Esophagus muscularis mucosa (tissue), 4 donors: ENCODE measurements around the gene LTF. TPM values are rescaled to one million over a fixed set of nuclear protein-coding genes. Genes with fewer than 3 reads are reported as not detected.

Source experiments
- DNase-seq: peaks from one replicate; pipeline ENCODE4 v3.0.0-alpha.2; 2017; ENCODE audit errors: extremely low spot score
- H3K27ac ChIP-seq, 4 donors: fragments of 200-600 bp; sonication (generic); replicated peaks in 1 of 4; 1 replicate in 3 of 4; 2 replicates in 1 of 4; pipeline ENCODE4 v1.5.1; 2016 to 2019; ENCODE audit warnings: mild to moderate bottlenecking in 1 of 4
- H3K27me3 ChIP-seq, 4 donors: fragments of 200-600 bp; sonication (generic); one replicate each; pipeline versions ENCODE4 v1.5.1 to v1.6.0; 2016 to 2019
- H3K36me3 ChIP-seq, 4 donors: fragments of 200-600 bp; sonication (generic); one replicate each; pipeline ENCODE4 v1.5.1; 2016 to 2019
- H3K4me1 ChIP-seq, 4 donors: fragments of 200-600 bp; sonication (generic); one replicate each; pipeline ENCODE4 v1.5.1; 2016 to 2019
- H3K4me3 ChIP-seq, 4 donors: fragments of 200-600 bp; sonication (generic); 1 replicate in 2 of 4; 2 replicates in 2 of 4; pipeline ENCODE4 v1.5.1; 2016 to 2019; ENCODE audit warnings: mild to moderate bottlenecking in 4 of 4, moderate library complexity in 1 of 4
- H3K9me3 ChIP-seq, 4 donors: fragments of 200-600 bp; sonication (generic); 1 replicate in 3 of 4; 2 replicates in 1 of 4; pipeline ENCODE4 v1.5.1; 2016 to 2019
- EP300 ChIP-seq: sonication (generic); formaldehyde crosslinking; IDR thresholded peaks from one replicate; pipeline ENCODE4 v1.6.1; 2017; ENCODE audit warnings: antibody characterized with exemption
- POLR2A ChIP-seq: fragments of 450-650 bp; IDR thresholded peaks from one replicate; pipeline ENCODE4 v1.6.1; 2017; ENCODE audit warnings: antibody characterized with exemption, moderate library complexity, mild to moderate bottlenecking, low read depth
- POLR2AphosphoS5 ChIP-seq, 2 donors: sonication (generic); formaldehyde crosslinking; IDR thresholded peaks; one replicate each; pipeline ENCODE4 v1.6.1; 2017; ENCODE audit warnings: antibody characterized with exemption in 2 of 2
- WGBS: methylation state at CpG from one replicate; pipeline ENCODE4 v1.1.5; 2018; 5-methylcytosine and 5-hydroxymethylcytosine counted together
- intact Hi-C: fragments of 100-400 bp; cut with DNase I; formaldehyde crosslinking; loops from one replicate; pipeline ENCODE4 v1.15.1; 2023
- total RNA-seq, 4 donors: library from RNA; depleted of rRNA; stranded (reverse); fragments of >200 nt; gene quantifications; one replicate each; pipeline versions ENCODE4 v1.1.0 to v1.2.1, GENCODE V29; 2016
- TF ChIP-seq, protein P1 (sequence below), 3 experiments: fragments of 200-600 bp in 2 of 3; fragments of 450-650 bp in 1 of 3; sonication (generic) in 2 of 3; IDR thresholded peaks; one replicate each; pipeline ENCODE4 v1.5.1; 2017 to 2019; ENCODE audit warnings: antibody characterized with exemption in 3 of 3, mild to moderate bottlenecking in 2 of 3, moderate library complexity in 1 of 3

Gene LTF
- total RNA-seq, 4 donors from 2014 or later, result 0.45 to 1.7 (median 0.87) TPM

DNA sequence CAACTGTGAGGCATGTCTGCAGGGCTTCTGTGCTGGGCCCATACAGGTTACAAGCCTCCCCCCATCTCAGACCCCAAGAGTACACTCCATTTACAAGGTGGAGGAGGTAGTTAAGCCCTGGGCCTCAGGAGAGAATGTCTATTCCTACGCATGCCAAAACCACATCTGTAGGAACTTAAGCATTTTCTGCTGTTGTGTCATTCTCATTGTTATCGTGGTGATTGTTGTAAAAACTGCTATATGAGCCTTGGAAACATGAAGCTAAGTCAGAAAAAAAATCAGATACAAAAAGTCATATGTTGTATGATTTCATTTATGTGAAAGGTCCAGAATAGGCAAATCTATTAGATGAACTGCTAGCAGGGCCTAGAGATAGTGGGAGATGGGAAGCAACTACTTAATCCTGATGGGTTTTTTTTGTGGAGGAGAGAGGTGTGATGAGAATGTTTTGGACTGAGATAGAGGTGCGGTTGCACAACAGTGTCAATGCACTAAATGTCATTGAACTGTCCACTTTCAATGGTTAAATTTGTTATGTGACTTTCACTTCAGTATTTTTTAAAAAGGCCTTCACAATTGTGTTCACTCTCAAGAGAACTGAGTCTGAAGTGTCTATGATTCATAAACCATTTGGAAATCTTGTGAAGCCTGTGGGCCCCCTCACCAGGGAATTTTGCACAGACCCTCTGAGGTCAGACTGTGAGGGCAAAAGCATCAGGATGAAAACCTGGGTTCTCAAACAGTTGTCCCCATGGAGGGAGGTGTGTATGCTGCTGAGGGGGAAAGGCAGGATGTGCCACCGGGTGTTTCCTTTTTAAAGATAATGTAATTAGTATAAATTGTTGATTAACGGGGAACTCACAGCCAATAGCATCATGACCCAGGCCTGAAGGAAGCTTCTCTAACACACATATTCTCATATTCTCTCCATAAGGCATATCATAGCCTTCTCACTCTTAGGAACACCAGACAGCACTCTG, 36.2 kb upstream of the LTF start:
- TF ChIP-seq POLR2A, result no peak
- TF ChIP-seq EP300, result no peak
- no peak for TF ChIP-seq POLR2AphosphoS5 (IDR thresholded peaks at IDR 0.05)
- TF ChIP-seq, protein P1, sequence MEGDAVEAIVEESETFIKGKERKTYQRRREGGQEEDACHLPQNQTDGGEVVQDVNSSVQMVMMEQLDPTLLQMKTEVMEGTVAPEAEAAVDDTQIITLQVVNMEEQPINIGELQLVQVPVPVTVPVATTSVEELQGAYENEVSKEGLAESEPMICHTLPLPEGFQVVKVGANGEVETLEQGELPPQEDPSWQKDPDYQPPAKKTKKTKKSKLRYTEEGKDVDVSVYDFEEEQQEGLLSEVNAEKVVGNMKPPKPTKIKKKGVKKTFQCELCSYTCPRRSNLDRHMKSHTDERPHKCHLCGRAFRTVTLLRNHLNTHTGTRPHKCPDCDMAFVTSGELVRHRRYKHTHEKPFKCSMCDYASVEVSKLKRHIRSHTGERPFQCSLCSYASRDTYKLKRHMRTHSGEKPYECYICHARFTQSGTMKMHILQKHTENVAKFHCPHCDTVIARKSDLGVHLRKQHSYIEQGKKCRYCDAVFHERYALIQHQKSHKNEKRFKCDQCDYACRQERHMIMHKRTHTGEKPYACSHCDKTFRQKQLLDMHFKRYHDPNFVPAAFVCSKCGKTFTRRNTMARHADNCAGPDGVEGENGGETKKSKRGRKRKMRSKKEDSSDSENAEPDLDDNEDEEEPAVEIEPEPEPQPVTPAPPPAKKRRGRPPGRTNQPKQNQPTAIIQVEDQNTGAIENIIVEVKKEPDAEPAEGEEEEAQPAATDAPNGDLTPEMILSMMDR (IDR thresholded peaks at IDR 0.05), result no peak
- intact Hi-C loops, result no loop called here
- no peak overlapping the region for H3K4me3 ChIP-seq
- no peak overlapping the region for H3K27ac ChIP-seq
- no peaks in the 10 kb centered on the region for H3K9me3 ChIP-seq
- no peaks in the 10 kb centered on the region for H3K36me3 ChIP-seq
- WGBS, result 68% methylated on average over 5 of the region's 5 CpGs
- peaks cover 0 to 13% (median 0%) of the 10 kb centered on the region in 4 donors for H3K27me3 ChIP-seq
- DNase-seq, result no peak
- H3K4me1 ChIP-seq, result peaks cover 0 to 7% (median 0%) of the 10 kb centered on the region in 4 donors

DNA sequence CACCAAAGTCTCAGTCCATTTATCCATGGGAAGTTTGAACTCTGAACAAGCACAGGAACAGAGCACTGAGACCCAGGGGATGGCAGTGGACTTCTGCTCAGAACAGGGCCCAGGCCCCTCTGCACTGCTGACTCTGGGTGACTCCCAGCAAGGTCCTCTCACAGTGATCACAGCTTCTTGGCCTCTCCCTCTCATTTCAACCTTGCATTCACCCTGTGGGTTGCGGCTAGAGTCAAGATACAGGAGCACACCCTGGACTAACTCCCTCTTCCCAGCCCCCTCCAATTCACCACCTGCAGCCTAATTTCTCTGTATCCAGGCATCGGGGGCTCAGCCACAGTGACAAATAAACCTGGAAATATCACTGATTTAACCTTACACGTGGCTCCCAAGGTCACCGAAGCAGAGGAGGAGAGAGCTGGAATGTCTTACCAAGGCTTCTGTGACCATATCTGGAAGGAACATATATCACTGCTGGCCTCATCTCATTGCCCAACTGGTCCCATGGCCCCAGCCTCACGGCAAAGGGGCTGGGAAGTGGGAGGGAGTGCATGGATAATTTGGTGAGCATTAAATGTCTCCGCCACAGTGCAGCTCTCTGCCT, 34.3 kb upstream of the LTF start:
- peaks cover 0 to 11% (median 0%) of the 10 kb centered on the region in 4 donors for H3K4me1 ChIP-seq
- H3K36me3 ChIP-seq, result no peaks in the 10 kb centered on the region
- 85% methylated on average over 6 of the region's 6 CpGs for WGBS
- intact Hi-C loops, result no loop called here
- no peak for TF ChIP-seq EP300
- DNase-seq, result no peak
- H3K9me3 ChIP-seq, result no peaks in the 10 kb centered on the region
- no peak overlapping the region for H3K4me3 ChIP-seq
- H3K27me3 ChIP-seq, result peaks cover 0 to 15% (median 0%) of the 10 kb centered on the region in 4 donors
- H3K27ac ChIP-seq, result no peak overlapping the region

DNA sequence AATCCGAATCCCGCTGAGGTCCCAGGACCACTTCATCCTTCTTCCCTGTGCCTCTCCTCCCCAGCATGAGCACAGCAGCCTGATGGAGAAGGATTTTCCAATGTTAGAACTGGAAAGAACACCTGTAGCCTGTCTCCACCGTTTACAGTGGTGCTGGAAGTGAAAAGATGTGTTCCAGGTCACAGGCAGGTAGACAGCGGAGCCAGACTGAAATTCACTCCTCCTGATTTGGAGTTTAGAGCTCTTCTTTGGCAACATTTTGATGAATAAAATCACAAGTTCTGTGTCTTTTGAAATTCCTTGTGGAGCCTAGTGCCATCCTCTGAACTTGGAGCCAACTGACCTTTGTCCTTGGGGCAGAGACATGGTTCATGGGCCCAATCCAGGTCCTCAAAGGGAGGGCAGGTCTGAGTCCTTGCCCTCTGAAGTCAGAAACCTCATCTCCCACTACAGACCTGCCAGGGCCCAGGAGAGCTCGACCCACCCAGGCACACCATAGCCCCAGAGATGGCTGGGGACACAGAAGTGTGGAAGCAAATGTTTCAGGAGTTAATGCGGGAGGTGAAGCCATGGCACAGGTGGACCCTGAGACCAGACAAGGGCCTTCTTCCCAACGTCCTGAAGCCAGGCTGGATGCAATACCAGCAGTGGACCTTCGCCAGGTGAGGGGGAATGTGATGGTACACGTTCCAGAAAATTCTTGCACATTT, 33.0 kb upstream of the LTF start, which contains the start of gene RTP3:
Gene RTP3 (plus strand): TSS at position 421 of the 710 bp plus-strand sequence. CDS start 87 bp downstream, at position 508.
- Histone ChIP-seq H3K36me3 (no peaks in the 10 kb centered on the region), H3K27ac (no peak within 1 kb of the TSS), H3K4me1 (peaks cover 0 to 11% (median 0%) of the 10 kb centered on the region in 4 donors), H3K4me3 (no peak within 1 kb of the TSS), H3K9me3 (no peaks in the 10 kb centered on the region), H3K27me3 (peaks cover 0 to 15% (median 0%) of the 10 kb centered on the region in 4 donors)
- WGBS, result 82% methylated on average over 8 of the region's 9 CpGs
- no peak for DNase-seq
- intact Hi-C loops, result no loop called here
- TF ChIP-seq, protein P1 (IDR thresholded peaks at IDR 0.05), result no peak
- TF ChIP-seq POLR2A, result no peak

GRCh38 chr3:46496746-46497555, 32.2 kb upstream of the LTF start:
- intact Hi-C loops, result no loop called here
- TF ChIP-seq EP300, result no peak
- TF ChIP-seq, protein P1 (IDR thresholded peaks at IDR 0.05), result peak in 1 of 3 experiments; percentile 4
- peaks cover 0 to 11% (median 0%) of the 10 kb centered on the region in 4 donors for H3K4me1 ChIP-seq
- no peaks in the 10 kb centered on the region for H3K36me3 ChIP-seq
- no peak overlapping the region for H3K27ac ChIP-seq
- WGBS, result 65% methylated on average over 9 of the region's 9 CpGs
- H3K9me3 ChIP-seq, result no peaks in the 10 kb centered on the region
- H3K27me3 ChIP-seq, result peaks cover 0 to 15% (median 0%) of the 10 kb centered on the region in 4 donors
- no peak overlapping the region for H3K4me3 ChIP-seq
- no peak for DNase-seq
